Endothelial cell of umbilical vein (primary cell): Measurements from ENCODE around the gene MYH7. TPM values are rescaled to one million over a fixed set of nuclear protein-coding genes. Genes with fewer than 3 reads are reported as not detected.
"Not testable (repeated sequence)": the region's sequence is repeated elsewhere in the genome, so short reads cannot be mapped to it uniquely, and the experiment has no call there.

Experiments used
- BruUV-seq: library from RNA; stranded (reverse); fragments of 400-500 nt; replicated peaks from 2 replicates; lab custom pipeline; 2021; lab: Mats Ljungman, UMichigan
- CTCF ChIA-PET: fragments of 300-600, 350-600 bp; sonication (Branson Sonifier 250); formaldehyde crosslinking; loops from one replicate; lab custom pipeline; 2021; ENCODE audit warnings: antibody characterized with exemption, inconsistent platforms; lab: Charles Lee
- POLR2A ChIA-PET: fragments of 300-600, 350-600 bp; sonication (Branson Sonifier 250); formaldehyde crosslinking; loops from one replicate; lab custom pipeline; 2021; ENCODE audit warnings: antibody characterized with exemption, inconsistent platforms; lab: Charles Lee
- DNase-seq: peaks from one replicate; pipeline ENCODE4 v3.0.0-alpha.2; 2011; ENCODE audit warnings: low read depth, low spot score
- FAIRE-seq: peaks from 2 replicates; lab custom pipeline; 2011; peaks lifted over from hg19 to GRCh38; lab: Jason Lieb, UNC
- H2AFZ ChIP-seq: 2 replicates; pipeline ENCODE4 v1.6.0; 2012; ENCODE audit warnings: low read depth, low read length, control low read depth, inconsistent platforms
- H3K27ac ChIP-seq: 2 replicates; pipeline ENCODE4 v1.5.1; 2011; ENCODE audit warnings: low read depth, mild to moderate bottlenecking, control low read depth, low read length, moderate library complexity; ENCODE audit not compliant: insufficient read depth
- H3K27me3 ChIP-seq, 2 experiments: 2 replicates each; pipeline versions ENCODE4 v1.6.0 to v1.6.1; 2011; ENCODE audit warnings: low read length in 2 of 2, mixed read lengths in 1 of 2; ENCODE audit not compliant: control insufficient read depth in 2 of 2, insufficient read depth in 2 of 2
- H3K36me3 ChIP-seq, 2 experiments: 2 replicates in 1 of 2; 3 replicates in 1 of 2; pipeline ENCODE4 v1.5.1; 2011; ENCODE audit warnings: low read length in 2 of 2, mild to moderate bottlenecking in 1 of 2, moderate library complexity in 1 of 2; ENCODE audit not compliant: control insufficient read depth in 2 of 2, insufficient read depth in 2 of 2; ENCODE audit errors: extremely low read depth in 1 of 2
- H3K4me1 ChIP-seq: 3 replicates; pipeline ENCODE4 v1.5.1; 2011; ENCODE audit warnings: mild to moderate bottlenecking, low read length; ENCODE audit not compliant: control insufficient read depth, insufficient read depth; ENCODE audit errors: extremely low read depth
- H3K4me2 ChIP-seq: 2 replicates; pipeline ENCODE4 v1.6.1; 2011; ENCODE audit warnings: low read length, control low read depth, mixed read lengths; ENCODE audit not compliant: insufficient read depth
- H3K4me3 ChIP-seq, 3 experiments: fragments of 200-600 bp in 1 of 3; sonication (generic), shearing (Covaris generic) in 1 of 3; replicated peaks in 1 of 3; 2 replicates each; pipeline ENCODE4 v1.5.1; 2011 to 2016; ENCODE audit warnings: control low read depth in 3 of 3, low read length in 3 of 3, mild to moderate bottlenecking in 2 of 3, inconsistent platforms in 1 of 3, low read depth in 1 of 3, moderate library complexity in 1 of 3; ENCODE audit not compliant: insufficient read depth in 1 of 3
- H3K79me2 ChIP-seq: 2 replicates; pipeline ENCODE4 v1.6.0; 2012; ENCODE audit warnings: low read length, inconsistent platforms; ENCODE audit not compliant: control insufficient read depth, insufficient read depth
- H3K9ac ChIP-seq: replicated peaks from 2 replicates; pipeline ENCODE3; 2011; ENCODE audit warnings: low read length, control low read depth; ENCODE audit not compliant: insufficient read depth; ENCODE audit errors: extremely low read depth
- H3K9me1 ChIP-seq: replicated peaks from 3 replicates; pipeline ENCODE4 v1.6.0; 2011; ENCODE audit warnings: mild to moderate bottlenecking, low read length; ENCODE audit not compliant: control insufficient read depth, insufficient read depth; ENCODE audit errors: extremely low read depth
- H3K9me3 ChIP-seq: replicated peaks from 2 replicates; pipeline ENCODE4 v1.5.1; 2012; ENCODE audit warnings: low read length, inconsistent platforms; ENCODE audit not compliant: control insufficient read depth, insufficient read depth
- H4K20me1 ChIP-seq: replicated peaks from 2 replicates; pipeline ENCODE3; 2011; ENCODE audit warnings: mild to moderate bottlenecking, low read length; ENCODE audit not compliant: control insufficient read depth, insufficient read depth; ENCODE audit errors: extremely low read depth
- POLR2AphosphoS5 ChIP-seq: IDR thresholded peaks from 2 replicates; pipeline ENCODE4 v1.6.1; 2012; ENCODE audit warnings: low read depth, mild to moderate bottlenecking, control low read depth, low read length, moderate library complexity; ENCODE audit not compliant: insufficient read depth
- dilution Hi-C: fragments of 300-500 bp; cut with MboI; formaldehyde crosslinking; loops from one replicate; pipeline ENCODE4 v1.15.0; 2019; ENCODE audit warnings: low sequenced_read_pairs; ENCODE audit not compliant: extremely low pct_ligation_motif_present
- intact Hi-C: fragments of 100-400 bp; cut with micrococcal nuclease; formaldehyde crosslinking; loops from one replicate; pipeline ENCODE4 v1.10.0; 2022
- polyA plus RNA-seq, 4 experiments: library from polyadenylated mRNA; depleted of rRNA in 3 of 4; stranded (reverse) in 3 of 4; unstranded in 1 of 4; fragments of >200 nt; gene quantifications; 2 replicates each; pipeline versions ENCODE4 v1.2.1 to v1.2.3, GENCODE V29; 2011 to 2012; ENCODE audit warnings: missing spikeins in 1 of 4
- total RNA-seq: library from RNA; stranded (reverse); gene quantifications from 2 replicates; pipeline ENCODE4 v1.2.3, GENCODE V29; 2021
- TF ChIP-seq, protein P1 (sequence below), 2 donors: IDR thresholded peaks; 1 replicate in 1 of 2; 2 replicates in 1 of 2; pipeline ENCODE4 v1.5.1; 2011; ENCODE audit warnings: low read length in 2 of 2, mild to moderate bottlenecking in 2 of 2, moderate library complexity in 2 of 2, control low read depth in 1 of 2, inconsistent platforms in 1 of 2, low read depth in 1 of 2; ENCODE audit not compliant: insufficient read depth in 1 of 2; ENCODE audit errors: extremely low read depth in 1 of 2

Gene MYH7
- total and polyA plus RNA-seq, 2 donors (not counting 3 experiments of a cell fraction or from before 2014, with no cell fraction given) = not detected

DNA sequence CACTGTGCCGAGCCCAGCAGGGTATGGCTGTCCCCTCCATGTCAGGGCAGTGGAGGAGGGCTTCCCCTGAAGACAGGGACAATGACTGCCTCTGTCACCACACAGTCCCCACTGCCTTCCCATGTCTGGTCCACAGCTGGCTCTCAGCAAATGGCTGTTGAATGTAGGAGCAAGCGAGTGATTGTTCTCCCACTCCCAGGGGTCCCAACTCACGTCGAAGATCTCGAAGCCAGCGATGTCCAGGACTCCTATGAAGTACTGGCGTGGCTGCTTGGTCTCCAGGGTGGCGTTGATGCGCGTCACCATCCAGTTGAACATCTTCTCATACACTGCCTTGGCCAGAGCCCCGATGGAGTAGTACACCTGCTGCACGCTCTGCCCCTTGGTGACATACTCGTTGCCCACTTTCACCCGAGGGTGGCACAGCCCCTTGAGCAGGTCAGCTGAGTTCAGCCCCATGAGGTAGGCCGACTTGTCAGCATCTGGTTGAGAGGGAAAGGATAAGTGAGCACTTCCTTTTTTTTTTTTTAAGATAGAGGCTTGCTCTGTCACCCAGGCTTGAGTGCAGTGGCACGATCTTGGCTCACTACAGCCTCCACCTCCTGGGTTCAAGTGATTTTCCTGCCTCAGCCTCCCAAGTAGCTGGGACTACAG is 34.8 kb downstream of the MYH7 start:
- H3K27ac ChIP-seq, H3K4me1 ChIP-seq, intact Hi-C loops, POLR2A ChIA-PET, H3K4me3 ChIP-seq, H3K79me2 ChIP-seq, H3K27me3 ChIP-seq, H4K20me1 ChIP-seq, BruUV-seq, H2AFZ ChIP-seq, H3K4me2 ChIP-seq, H3K9me1 ChIP-seq, dilution Hi-C loops, H3K9me3 ChIP-seq, DNase-seq, H3K36me3 ChIP-seq, FAIRE-seq, H3K9ac ChIP-seq, CTCF ChIA-PET: not testable (repeated sequence)

DNA sequence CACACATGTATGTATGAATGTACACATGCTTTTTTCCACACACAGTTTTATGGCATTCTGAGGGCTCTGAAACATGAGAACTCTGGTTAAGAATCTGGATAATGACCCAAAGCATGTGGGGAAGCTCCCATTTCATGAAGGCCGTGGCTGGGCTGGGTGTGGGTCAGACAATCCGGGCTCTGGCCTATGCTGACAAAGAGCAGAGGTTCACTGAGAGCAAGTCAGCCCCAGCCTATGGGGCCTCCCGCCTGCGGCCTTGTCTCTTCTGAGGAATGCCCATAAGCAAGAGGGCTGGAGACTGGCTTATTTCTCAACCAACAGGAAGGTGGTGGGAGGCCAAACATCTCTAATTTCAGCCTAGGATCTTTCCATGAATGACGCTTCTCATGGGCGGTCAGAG is 35.9 kb downstream of the MYH7 start:
- DNase-seq = no peak
- no peak overlapping the region for H3K4me3 ChIP-seq
- no peak for TF ChIP-seq POLR2AphosphoS5
- TF ChIP-seq, protein P1, sequence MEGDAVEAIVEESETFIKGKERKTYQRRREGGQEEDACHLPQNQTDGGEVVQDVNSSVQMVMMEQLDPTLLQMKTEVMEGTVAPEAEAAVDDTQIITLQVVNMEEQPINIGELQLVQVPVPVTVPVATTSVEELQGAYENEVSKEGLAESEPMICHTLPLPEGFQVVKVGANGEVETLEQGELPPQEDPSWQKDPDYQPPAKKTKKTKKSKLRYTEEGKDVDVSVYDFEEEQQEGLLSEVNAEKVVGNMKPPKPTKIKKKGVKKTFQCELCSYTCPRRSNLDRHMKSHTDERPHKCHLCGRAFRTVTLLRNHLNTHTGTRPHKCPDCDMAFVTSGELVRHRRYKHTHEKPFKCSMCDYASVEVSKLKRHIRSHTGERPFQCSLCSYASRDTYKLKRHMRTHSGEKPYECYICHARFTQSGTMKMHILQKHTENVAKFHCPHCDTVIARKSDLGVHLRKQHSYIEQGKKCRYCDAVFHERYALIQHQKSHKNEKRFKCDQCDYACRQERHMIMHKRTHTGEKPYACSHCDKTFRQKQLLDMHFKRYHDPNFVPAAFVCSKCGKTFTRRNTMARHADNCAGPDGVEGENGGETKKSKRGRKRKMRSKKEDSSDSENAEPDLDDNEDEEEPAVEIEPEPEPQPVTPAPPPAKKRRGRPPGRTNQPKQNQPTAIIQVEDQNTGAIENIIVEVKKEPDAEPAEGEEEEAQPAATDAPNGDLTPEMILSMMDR (IDR thresholded peaks at IDR 0.05; ENCODE audit: extremely low read depth in 1 of 2, insufficient read depth in 1 of 2, low read depth in 1 of 2, low read length in 2 of 2) = no peak
- H3K27me3 ChIP-seq = no peaks in the 10 kb centered on the region
- H3K9me1 ChIP-seq = no peaks in the 10 kb centered on the region
- no peaks in the 10 kb centered on the region for H3K9me3 ChIP-seq
- H3K4me1 ChIP-seq = no peaks in the 10 kb centered on the region
- dilution Hi-C loops = no loop called here
- H4K20me1 ChIP-seq = no peaks in the 10 kb centered on the region
- no peak for FAIRE-seq
- no peak overlapping the region for H3K27ac ChIP-seq
- intact Hi-C loops = no loop called here
- no peaks in the 10 kb centered on the region for H3K36me3 ChIP-seq
- H3K4me2 ChIP-seq = no peak overlapping the region
- no peak overlapping the region for H3K9ac ChIP-seq
- ChIA-PET CTCF (no interaction called here), POLR2A (no interaction called here)
- BruUV-seq = no TSS peak
- no peak overlapping the region for H2AFZ ChIP-seq
- H3K79me2 ChIP-seq = no peaks in the 10 kb centered on the region
